Tibial nerve (tissue), 4 donors: Measurements from ENCODE around the gene SSR3. TPM values are rescaled to one million over a fixed set of nuclear protein-coding genes. Genes with fewer than 3 reads are reported as not detected.

Experiments
- DNase-seq, 2 donors: peaks; one replicate each; pipeline ENCODE4 v3.0.0-alpha.2; 2019; ENCODE audit warnings: low spot score in 2 of 2
- H3K27ac ChIP-seq, 4 donors: fragments of 200-600 bp; sonication (generic) in 3 of 4; one replicate each; pipeline ENCODE4 v1.5.1; 2017 to 2019; ENCODE audit warnings: mild to moderate bottlenecking in 1 of 4
- H3K27me3 ChIP-seq, 2 donors: fragments of 200-600 bp; sonication (generic) in 1 of 2; one replicate each; pipeline versions ENCODE4 v1.5.1 to v1.6.0; 2017 to 2019
- H3K36me3 ChIP-seq, 3 donors: fragments of 200-600 bp; sonication (generic); one replicate each; pipeline ENCODE4 v1.5.1; 2018 to 2019
- H3K4me1 ChIP-seq, 4 donors: fragments of 200-600 bp; sonication (generic) in 3 of 4; one replicate each; pipeline ENCODE4 v1.5.1; 2017 to 2019
- H3K4me3 ChIP-seq, 4 donors: fragments of 200-600 bp; sonication (generic) in 3 of 4; one replicate each; pipeline ENCODE4 v1.5.1; 2017 to 2019; ENCODE audit warnings: mild to moderate bottlenecking in 1 of 4, moderate library complexity in 1 of 4
- H3K9me3 ChIP-seq, 4 donors: fragments of 200-600 bp; sonication (generic) in 3 of 4; one replicate each; pipeline ENCODE4 v1.5.1; 2017 to 2019
- EP300 ChIP-seq, 2 donors: sonication (generic); formaldehyde crosslinking; IDR thresholded peaks; one replicate each; pipeline ENCODE4 v1.6.1; 2017; ENCODE audit warnings: antibody characterized with exemption in 2 of 2, mild to moderate bottlenecking in 1 of 2
- POLR2A ChIP-seq, 2 donors: fragments of 450-650 bp; IDR thresholded peaks; one replicate each; pipeline ENCODE4 v1.6.1; 2017; ENCODE audit warnings: antibody characterized with exemption in 2 of 2, mild to moderate bottlenecking in 2 of 2, moderate library complexity in 2 of 2
- WGBS, 2 donors: methylation state at CpG; one replicate each; pipeline ENCODE4 v1.1.5; 2018; 5-methylcytosine and 5-hydroxymethylcytosine counted together
- total RNA-seq, 4 donors: library from RNA; depleted of rRNA; stranded (reverse); fragments of >200 nt; gene quantifications; one replicate each; pipeline ENCODE4 v1.1.0, GENCODE V29; 2016
- TF ChIP-seq, protein P1 (sequence below), 5 experiments: fragments of 200-600 bp in 3 of 5; fragments of 450-650 bp in 2 of 5; sonication (generic) in 3 of 5; IDR thresholded peaks; one replicate each; pipeline ENCODE4 v1.5.1; 2016 to 2019; ENCODE audit warnings: antibody characterized with exemption in 5 of 5, mild to moderate bottlenecking in 3 of 5, moderate library complexity in 2 of 5

SSR3 gene
- total RNA-seq, 4 donors from 2014 or later = 73.2 to 88.5 (median 79.0) TPM

DNA sequence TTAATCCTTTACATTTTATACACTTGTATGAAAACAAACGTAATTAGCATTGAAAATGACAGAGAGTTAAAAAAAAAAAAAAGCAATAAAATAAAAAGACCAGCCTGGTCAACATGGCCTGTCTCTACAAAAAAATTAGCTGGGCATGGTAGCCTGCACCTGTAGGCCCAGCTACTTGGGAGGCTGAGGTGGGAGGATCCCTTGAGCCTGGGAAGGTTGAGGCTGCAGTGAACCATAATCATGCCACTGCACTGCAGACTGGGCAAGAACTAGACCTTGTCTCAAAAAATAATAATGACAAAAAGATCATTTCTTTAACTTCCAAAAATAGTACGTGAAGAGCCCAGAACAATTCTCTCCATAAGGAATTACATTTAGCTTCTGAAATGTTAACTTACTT lies 1.9 kb downstream of the SSR3 start:
- peaks cover 0 to 28% (median 0%) of the 10 kb centered on the region in 3 donors for H3K36me3 ChIP-seq
- H3K9me3 ChIP-seq = no peaks in the 10 kb centered on the region
- peak overlapping the region in 1 of 4 donors; percentile 92 for H3K27ac ChIP-seq
- peak overlapping the region in 1 of 4 donors; percentile 97 for H3K4me3 ChIP-seq
- H3K4me1 ChIP-seq = peaks cover 6 to 66% (median 20%) of the 10 kb centered on the region in 4 donors
- DNase-seq = no peak
- H3K27me3 ChIP-seq = no peaks in the 10 kb centered on the region
- no peak for TF ChIP-seq EP300 (IDR thresholded peaks at IDR 0.05)
- TF ChIP-seq, protein P1, sequence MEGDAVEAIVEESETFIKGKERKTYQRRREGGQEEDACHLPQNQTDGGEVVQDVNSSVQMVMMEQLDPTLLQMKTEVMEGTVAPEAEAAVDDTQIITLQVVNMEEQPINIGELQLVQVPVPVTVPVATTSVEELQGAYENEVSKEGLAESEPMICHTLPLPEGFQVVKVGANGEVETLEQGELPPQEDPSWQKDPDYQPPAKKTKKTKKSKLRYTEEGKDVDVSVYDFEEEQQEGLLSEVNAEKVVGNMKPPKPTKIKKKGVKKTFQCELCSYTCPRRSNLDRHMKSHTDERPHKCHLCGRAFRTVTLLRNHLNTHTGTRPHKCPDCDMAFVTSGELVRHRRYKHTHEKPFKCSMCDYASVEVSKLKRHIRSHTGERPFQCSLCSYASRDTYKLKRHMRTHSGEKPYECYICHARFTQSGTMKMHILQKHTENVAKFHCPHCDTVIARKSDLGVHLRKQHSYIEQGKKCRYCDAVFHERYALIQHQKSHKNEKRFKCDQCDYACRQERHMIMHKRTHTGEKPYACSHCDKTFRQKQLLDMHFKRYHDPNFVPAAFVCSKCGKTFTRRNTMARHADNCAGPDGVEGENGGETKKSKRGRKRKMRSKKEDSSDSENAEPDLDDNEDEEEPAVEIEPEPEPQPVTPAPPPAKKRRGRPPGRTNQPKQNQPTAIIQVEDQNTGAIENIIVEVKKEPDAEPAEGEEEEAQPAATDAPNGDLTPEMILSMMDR (IDR thresholded peaks at IDR 0.05) = no peak
- TF ChIP-seq POLR2A (IDR thresholded peaks at IDR 0.05) = no peak
- WGBS, 2 donors = 72 to 82% methylated on average over 2 of the region's 2 CpGs

DNA sequence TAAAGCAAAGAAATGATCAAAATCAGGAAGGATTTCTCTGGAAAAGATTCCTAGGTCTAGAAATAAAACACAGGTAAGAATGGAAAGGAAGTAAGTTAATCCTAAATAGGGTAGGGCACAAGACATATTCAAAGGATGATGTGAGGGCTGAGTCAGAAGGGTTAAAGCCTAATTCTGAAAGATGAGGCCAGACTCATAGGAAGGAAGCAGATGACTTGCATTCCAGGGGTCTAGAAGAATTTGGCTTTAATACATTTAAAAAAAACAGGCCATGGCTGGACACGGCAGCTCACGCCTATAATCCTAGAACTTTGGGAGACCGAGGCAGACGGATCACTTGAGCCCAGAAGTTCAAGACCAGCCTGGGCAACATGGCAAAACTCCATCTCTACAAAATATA lies 3.2 kb downstream of the SSR3 start:
- WGBS, 2 donors = 56 to 67% methylated on average over 4 of the region's 4 CpGs
- peak overlapping the region in 1 of 4 donors; percentile 10 for H3K27ac ChIP-seq

DNA sequence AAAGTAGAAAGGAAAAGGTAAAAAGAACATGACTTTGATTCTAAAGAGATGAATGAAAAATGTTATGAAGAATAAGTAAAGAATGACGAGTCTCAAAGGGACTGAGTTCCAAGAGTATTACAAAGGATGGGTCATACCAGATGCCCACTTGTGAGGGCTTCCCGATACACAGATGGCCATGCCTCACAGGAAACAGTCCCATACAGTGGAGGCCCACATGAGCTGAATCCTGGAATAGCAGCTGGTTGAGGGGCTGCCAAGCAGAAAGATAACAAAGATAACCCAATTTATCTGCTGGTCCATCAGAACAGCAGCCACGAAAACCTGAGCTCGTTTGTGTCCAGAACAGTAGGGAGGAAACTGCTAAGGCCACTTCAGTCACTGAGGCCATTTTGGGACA lies 3.7 kb downstream of the SSR3 start:
- H3K36me3 ChIP-seq = peaks cover 0 to 38% (median 0%) of the 10 kb centered on the region in 3 donors
- TF ChIP-seq POLR2A (IDR thresholded peaks at IDR 0.05) = no peak
- no peak for TF ChIP-seq EP300 (IDR thresholded peaks at IDR 0.05)
- TF ChIP-seq, protein P1 (IDR thresholded peaks at IDR 0.05) = no peak
- no peak overlapping the region for H3K4me3 ChIP-seq
- H3K27me3 ChIP-seq = no peaks in the 10 kb centered on the region
- peak overlapping the region in 1 of 4 donors; percentile 10 for H3K27ac ChIP-seq
- peaks cover 7 to 83% (median 25%) of the 10 kb centered on the region in 4 donors for H3K4me1 ChIP-seq
- DNase-seq = no peak
- H3K9me3 ChIP-seq = no peaks in the 10 kb centered on the region
- WGBS, 2 donors = 70 to 85% methylated on average over 4 of the region's 4 CpGs

More for the DNA sequence above, 3.2 kb downstream of the SSR3 start:
- no peak for DNase-seq
- peaks cover 7 to 79% (median 25%) of the 10 kb centered on the region in 4 donors for H3K4me1 ChIP-seq
- no peaks in the 10 kb centered on the region for H3K9me3 ChIP-seq
- no peaks in the 10 kb centered on the region for H3K27me3 ChIP-seq
- TF ChIP-seq, protein P1 (IDR thresholded peaks at IDR 0.05) = no peak
- TF ChIP-seq EP300 (IDR thresholded peaks at IDR 0.05) (no peak), POLR2A (IDR thresholded peaks at IDR 0.05) (no peak)
- H3K36me3 ChIP-seq = peaks cover 0 to 35% (median 0%) of the 10 kb centered on the region in 3 donors
- no peak overlapping the region for H3K4me3 ChIP-seq

DNA sequence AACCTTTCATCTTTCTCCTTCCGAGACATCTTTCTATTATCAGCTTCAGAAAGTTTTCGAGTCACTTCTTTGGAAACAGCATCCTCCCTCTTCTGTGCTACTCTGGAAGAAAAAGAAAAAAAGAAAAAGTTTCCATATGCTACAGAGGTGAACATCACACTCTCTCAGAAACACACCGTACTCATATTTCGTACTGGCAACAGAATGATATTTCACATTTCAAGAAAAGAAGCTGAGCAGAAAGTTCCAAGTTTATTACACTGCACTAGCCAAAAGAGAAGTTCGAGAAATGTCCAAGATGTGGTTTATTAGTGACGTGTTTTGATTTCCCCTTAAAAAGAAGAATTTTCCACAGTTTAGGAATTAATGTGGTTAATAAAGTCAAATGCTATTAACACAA lies 6.0 kb downstream of the SSR3 start:
- Histone ChIP-seq H3K36me3 (peaks cover 0 to 48% (median 0%) of the 10 kb centered on the region in 3 donors), H3K27ac (peak overlapping the region in 2 of 4 donors; percentile 34 to 81), H3K4me1 (peaks cover 7 to 98% (median 28%) of the 10 kb centered on the region in 4 donors), H3K9me3 (no peaks in the 10 kb centered on the region), H3K4me3 (no peak overlapping the region), H3K27me3 (no peaks in the 10 kb centered on the region)
- no peak for DNase-seq
- TF ChIP-seq POLR2A (IDR thresholded peaks at IDR 0.05) = no peak
- TF ChIP-seq, protein P1 (IDR thresholded peaks at IDR 0.05) = no peak
- no peak for TF ChIP-seq EP300 (IDR thresholded peaks at IDR 0.05)
- 68 to 75% methylated on average over 6 of the region's 6 CpGs for WGBS, 2 donors

DNA sequence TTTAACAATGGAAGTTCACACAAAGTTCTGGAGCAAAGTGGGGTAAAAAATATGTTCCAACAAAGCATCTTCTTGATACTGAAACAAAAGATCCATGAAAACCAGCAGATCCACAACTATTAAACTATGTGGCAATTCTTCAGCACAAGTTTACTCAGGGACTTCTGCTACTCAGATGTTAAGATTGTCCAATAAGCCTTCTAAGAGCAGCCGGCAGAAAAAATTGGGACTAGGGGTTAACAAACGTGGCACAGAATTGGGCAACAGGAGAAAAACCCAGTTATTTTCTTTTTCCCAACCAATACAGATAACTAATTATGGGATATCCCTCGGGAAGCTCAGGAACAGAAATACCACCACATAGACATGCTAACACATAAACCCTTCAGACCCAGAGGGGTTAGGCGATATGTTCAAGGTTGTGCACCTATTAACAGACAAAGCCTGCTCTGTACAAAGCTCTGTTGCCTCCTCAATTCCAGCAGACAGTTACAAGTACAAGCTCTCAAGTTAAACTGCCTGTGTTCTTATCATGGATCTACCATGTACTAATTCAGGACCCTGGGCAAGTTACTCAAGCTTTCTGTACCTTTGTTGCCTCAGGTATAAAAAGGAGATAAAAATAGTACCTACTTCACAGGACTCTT lies 6.8 kb downstream of the SSR3 start:
- H3K4me1 ChIP-seq = peaks cover 4 to 98% (median 26%) of the 10 kb centered on the region in 4 donors
- H3K4me3 ChIP-seq = peak overlapping the region in 1 of 4 donors; percentile 8
- peak overlapping the region in 3 of 4 donors; percentile 11 to 81 (median 34) for H3K27ac ChIP-seq
- no peak for DNase-seq
- peaks cover 0 to 54% (median 0%) of the 10 kb centered on the region in 3 donors for H3K36me3 ChIP-seq
- 48 to 51% methylated on average over 4 of the region's 4 CpGs for WGBS, 2 donors
- no peaks in the 10 kb centered on the region for H3K9me3 ChIP-seq
- TF ChIP-seq, protein P1 (IDR thresholded peaks at IDR 0.05) = no peak
- TF ChIP-seq EP300 (IDR thresholded peaks at IDR 0.05) (no peak), POLR2A (IDR thresholded peaks at IDR 0.05) (no peak)
- no peaks in the 10 kb centered on the region for H3K27me3 ChIP-seq
